Measurements from ENCODE around the gene IFTAP. TPM values are rescaled to one million over a fixed set of nuclear protein-coding genes. Genes with fewer than 3 reads are reported as not detected.

The IFTAP gene
- total RNA-seq, 1 donor from 2014 or later = 30.9 TPM

GRCh38 chr11:36609383-36609782, 15.1 kb downstream of the IFTAP start:
- Histone ChIP-seq H3K4me3 (ENCODE audit: low read depth, low read length) (no peak overlapping the region), H3K36me3 (ENCODE audit: control insufficient read depth, insufficient read depth, low read length) (no peaks in the 10 kb centered on the region), H3K27me3 (ENCODE audit: control insufficient read depth, insufficient read depth, low read length) (no peaks in the 10 kb centered on the region)
- DNase-seq (ENCODE audit: low read depth) = no peak
- TF ChIP-seq CTCF (IDR thresholded peaks at IDR 0.05; ENCODE audit: insufficient read depth, low read length, poor library complexity, severe bottlenecking) = no peak

- Histone ChIP-seq H3K36me3 (ENCODE audit: control insufficient read depth, insufficient read depth, low read length) (no peaks in the 10 kb centered on the region), H3K27me3 (ENCODE audit: control insufficient read depth, insufficient read depth, low read length) (no peaks in the 10 kb centered on the region), H3K4me3 (ENCODE audit: low read depth, low read length) (no peak overlapping the region)
- no peak for TF ChIP-seq CTCF (IDR thresholded peaks at IDR 0.05; ENCODE audit: insufficient read depth, low read length, poor library complexity, severe bottlenecking)
- DNase-seq (ENCODE audit: low read depth) = no peak
These were observed 21.5 kb downstream of the IFTAP start for GRCh38 chr11:36615826-36616225.

GRCh38 chr11:36617543-36618362, 23.5 kb downstream of the IFTAP start:
- no peak overlapping the region for H3K4me3 ChIP-seq (ENCODE audit: low read depth, low read length)
- H3K36me3 ChIP-seq (ENCODE audit: control insufficient read depth, insufficient read depth, low read length) = no peaks in the 10 kb centered on the region
- no peak for TF ChIP-seq CTCF (IDR thresholded peaks at IDR 0.05; ENCODE audit: insufficient read depth, low read length, poor library complexity, severe bottlenecking)
- H3K27me3 ChIP-seq (ENCODE audit: control insufficient read depth, insufficient read depth, low read length) = no peaks in the 10 kb centered on the region
- DNase-seq (ENCODE audit: low read depth) = no peak

GRCh38 chr11:36618363-36619047, 24.2 kb downstream of the IFTAP start:
- Histone ChIP-seq H3K36me3 (ENCODE audit: control insufficient read depth, insufficient read depth, low read length) (no peaks in the 10 kb centered on the region), H3K4me3 (ENCODE audit: low read depth, low read length) (no peak overlapping the region), H3K27me3 (ENCODE audit: control insufficient read depth, insufficient read depth, low read length) (no peaks in the 10 kb centered on the region)
- DNase-seq (ENCODE audit: low read depth) = no peak
- no peak for TF ChIP-seq CTCF (IDR thresholded peaks at IDR 0.05; ENCODE audit: insufficient read depth, low read length, poor library complexity, severe bottlenecking)

- Histone ChIP-seq H3K27me3 (ENCODE audit: control insufficient read depth, insufficient read depth, low read length) (no peaks in the 10 kb centered on the region), H3K4me3 (ENCODE audit: low read depth, low read length) (no peak overlapping the region), H3K36me3 (ENCODE audit: control insufficient read depth, insufficient read depth, low read length) (no peaks in the 10 kb centered on the region)
- no peak for DNase-seq (ENCODE audit: low read depth)
- no peak for TF ChIP-seq CTCF (IDR thresholded peaks at IDR 0.05; ENCODE audit: insufficient read depth, low read length, poor library complexity, severe bottlenecking)
These were observed 25.2 kb downstream of the IFTAP start for GRCh38 chr11:36619502-36619901.
